AG08395 (cell line): Measurements from ENCODE around the gene MOGAT1.
"Not testable (repeated sequence)": the region's sequence is repeated elsewhere in the genome, so short reads cannot be mapped to it uniquely, and the experiment has no call there.

Source experiments
- DNase-seq: peaks from one replicate; pipeline ENCODE4 v3.0.0; 2012; ENCODE audit warnings: mixed read lengths, low spot score

Gene MOGAT1

DNA sequence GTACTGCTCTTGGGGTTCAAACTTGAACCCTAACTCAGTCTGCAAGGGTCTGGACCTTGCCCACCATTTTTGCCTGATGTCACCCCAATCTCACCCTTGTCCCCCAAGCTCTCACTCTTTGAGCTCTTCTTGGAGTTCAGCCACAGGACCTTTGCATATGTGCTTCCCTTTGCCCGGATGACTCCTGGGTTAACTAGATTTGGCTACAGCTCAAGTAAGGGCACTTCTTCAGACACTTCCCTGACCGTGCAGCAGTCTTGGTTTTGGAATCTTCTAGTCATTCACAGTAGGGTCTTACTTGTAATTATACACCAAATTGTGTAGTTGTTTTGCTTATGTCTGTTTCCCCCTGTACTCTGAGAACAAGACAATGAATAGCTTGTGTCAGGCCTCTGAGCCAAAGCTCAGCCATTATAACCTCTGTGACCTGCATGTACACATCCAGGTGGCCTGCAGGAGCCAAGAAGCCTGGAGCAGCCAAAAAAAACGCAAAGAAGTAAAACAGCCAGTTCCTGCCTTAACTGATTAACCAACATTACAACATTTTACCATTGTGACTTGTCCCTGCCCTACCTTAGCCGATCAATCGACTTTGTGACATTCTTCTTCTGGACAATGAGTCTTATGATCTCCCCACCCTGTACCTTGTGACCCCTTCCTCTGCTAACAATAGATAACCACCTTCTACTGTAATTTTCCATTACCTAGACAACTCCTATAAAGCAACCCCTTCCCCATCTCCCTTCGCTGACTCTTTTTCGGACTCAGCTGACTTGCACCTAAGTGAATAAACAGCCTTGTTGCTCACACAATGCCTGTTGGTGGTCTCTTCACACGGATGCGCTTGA is 1.0 kb upstream of the MOGAT1 start:
- no peak for DNase-seq

- DNase-seq, result no peak
Measured at GRCh38 chr2:222672068-222672401, 577 bp downstream of the MOGAT1 start.

- no peak for DNase-seq
Measured at GRCh38 chr2:222673273-222673672, 1.8 kb downstream of the MOGAT1 start.

GRCh38 chr2:222673883-222674282 is 2.4 kb downstream of the MOGAT1 start:
- no peak for DNase-seq

- no peak for DNase-seq
Measured at GRCh38 chr2:222677981-222678380, 6.5 kb downstream of the MOGAT1 start.

GRCh38 chr2:222683805-222684204 is 12.3 kb downstream of the MOGAT1 start:
- DNase-seq, result no peak

- no peak for DNase-seq
Measured at GRCh38 chr2:222686086-222686750, 14.8 kb downstream of the MOGAT1 start.

DNA sequence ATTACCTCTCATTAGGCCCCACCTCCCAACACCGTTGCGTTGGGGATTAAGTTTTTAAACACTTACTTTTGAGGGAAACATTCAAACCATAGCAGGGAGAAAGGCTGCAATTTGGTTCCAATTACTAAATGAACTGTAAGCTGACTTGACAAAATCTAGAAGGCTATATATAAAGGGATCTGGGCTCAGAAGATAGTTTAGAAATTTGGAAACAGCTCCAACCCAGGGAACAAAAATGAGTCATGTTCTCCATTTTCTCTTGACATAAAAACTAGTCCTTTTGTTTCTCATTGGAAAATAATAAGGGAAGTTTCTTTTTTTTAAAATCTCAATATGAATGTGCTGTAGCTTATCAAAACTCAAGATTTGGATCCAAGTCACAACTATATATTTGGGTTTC is 17.5 kb downstream of the MOGAT1 start:
- DNase-seq, result peak; percentile 42

DNA sequence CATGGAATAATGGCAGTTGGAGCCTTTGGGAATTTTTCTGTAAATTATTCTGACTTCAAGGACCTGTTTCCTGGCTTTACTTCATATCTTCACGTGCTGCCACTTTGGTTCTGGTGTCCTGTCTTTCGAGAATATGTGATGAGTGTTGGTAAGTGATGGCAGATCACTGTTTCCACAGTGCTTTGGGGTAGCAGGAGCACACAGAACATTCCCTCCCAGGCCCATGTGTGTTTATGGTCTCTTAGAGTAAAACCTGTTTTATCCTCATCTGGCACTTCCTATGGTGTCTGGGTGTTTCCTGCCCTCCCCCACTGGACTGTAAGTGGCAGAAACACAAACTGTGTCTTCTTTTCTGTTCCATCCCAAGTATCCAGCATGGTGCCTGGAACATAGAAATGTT is 17.9 kb downstream of the MOGAT1 start:
- DNase-seq, result no peak

GRCh38 chr2:222690564-222691200 is 19.2 kb downstream of the MOGAT1 start:
- peak; percentile 90 for DNase-seq

- not testable (repeated sequence) for DNase-seq
Measured at GRCh38 chr2:222693413-222693812, 22.0 kb downstream of the MOGAT1 start.

DNA sequence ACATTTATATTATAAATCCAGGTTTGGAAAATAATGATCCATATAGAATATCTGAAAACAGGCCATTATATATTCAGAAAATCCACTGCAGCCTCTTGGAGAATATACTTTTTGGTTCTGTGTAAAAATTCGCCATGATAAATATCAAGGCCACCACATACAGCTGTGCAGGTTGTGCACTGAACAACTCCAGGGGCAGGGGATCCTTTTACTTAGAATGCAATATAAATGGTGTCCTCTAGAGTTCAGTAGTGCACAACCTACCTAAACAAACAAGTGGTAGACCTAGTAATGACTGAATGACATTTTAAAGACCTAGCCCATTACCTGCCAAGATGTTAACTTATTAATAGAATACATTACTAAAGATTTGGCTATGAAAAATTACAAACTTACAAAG is 22.4 kb downstream of the MOGAT1 start:
- DNase-seq, result peak; percentile 8

DNA sequence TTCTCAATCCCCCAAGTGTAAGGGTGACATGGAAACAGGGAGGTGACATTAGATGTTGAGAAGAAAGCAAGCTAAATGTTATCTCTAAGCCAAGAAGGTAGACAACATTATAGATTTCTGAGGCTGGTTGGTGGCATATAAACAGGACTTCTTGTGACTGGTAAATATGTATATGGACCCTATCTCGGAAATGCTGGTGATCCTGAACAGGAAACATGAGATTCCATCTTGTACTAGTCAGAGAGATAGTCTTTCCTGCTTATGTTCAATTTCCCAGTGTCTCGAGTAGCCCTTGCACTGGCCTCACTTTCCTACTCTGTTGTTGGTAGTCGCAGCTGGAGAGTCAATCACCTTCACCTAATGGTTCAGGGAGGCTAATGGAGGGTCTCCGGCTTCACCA is 26.8 kb downstream of the MOGAT1 start:
- no peak for DNase-seq

GRCh38 chr2:222701233-222701632 is 29.8 kb downstream of the MOGAT1 start:
- DNase-seq, result no peak

DNA sequence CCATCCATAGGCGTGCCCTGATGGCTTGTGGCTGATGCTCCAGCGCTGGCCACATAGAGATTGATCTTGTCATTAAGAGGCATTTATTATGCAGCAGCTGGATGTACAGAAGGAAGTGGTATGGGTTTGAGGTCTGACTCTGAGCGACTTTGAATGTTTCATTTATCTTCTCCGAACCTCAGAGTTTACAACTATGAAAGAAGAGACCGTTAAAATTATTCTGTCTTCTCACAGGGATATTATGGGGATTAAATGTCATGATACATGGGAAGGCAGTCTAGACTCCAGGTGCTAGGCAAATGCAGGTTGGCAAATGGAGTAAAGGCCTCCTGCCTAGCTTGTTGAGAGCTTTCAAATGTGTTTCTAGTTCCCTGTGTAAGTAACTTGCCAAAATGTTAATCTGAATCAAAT is 30.3 kb downstream of the MOGAT1 start:
- no peak for DNase-seq

GRCh38 chr2:222703091-222703490 is 31.6 kb downstream of the MOGAT1 start:
- DNase-seq, result no peak

GRCh38 chr2:222703886-222704285 is 32.4 kb downstream of the MOGAT1 start:
- peak; percentile 22 for DNase-seq

DNA sequence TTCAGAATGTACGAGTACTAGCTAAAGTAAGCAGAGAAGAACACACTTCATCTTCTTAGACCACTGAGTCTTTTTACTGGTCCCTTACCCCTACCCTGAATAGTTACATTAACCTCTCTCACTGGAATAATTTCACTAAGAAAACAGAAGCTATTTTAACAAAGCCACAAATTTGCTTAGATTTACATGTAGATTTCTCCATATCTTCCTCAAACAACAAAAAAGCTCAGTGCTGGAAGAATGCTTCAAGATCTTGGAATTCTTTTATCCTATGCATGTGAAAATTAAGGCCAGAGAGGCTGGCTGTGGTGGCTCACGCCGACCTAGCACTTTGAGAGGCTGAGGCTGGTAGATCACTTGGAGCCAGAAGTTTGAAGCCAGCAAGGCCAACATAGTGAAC is 35.2 kb downstream of the MOGAT1 start:
- no peak for DNase-seq

DNA sequence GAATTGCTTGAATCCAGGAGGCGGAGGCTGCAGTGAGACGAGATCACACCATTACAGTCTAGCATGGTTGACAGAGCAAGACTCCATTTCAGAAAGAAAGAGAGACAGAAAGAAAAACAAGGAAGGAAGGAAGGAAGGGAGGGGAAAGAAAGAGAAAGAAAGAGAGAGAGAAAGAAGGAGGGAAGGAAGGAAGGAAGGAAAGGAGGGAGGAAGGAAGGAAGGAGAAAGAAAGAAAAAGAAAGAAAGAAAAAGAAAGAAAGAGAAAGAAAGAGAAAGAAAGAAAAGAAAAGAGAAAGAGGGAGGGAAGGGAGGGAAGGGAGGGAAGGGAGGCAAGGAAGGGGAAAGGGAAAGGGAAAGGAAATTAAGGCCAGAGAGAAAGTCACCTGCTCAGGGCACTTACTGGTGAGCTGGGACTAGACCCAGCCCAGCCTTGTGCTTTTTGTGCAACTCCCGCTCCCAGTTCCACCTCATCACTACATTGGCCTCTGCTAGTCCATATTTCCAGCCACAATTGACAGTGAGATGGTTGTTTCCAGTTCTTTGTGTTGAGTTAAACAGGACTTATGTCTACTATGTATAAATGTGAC is 35.7 kb downstream of the MOGAT1 start:
- DNase-seq, result no peak

- DNase-seq, result peak; percentile 33
Measured at GRCh38 chr2:222707689-222708273, 36.3 kb downstream of the MOGAT1 start.

DNA sequence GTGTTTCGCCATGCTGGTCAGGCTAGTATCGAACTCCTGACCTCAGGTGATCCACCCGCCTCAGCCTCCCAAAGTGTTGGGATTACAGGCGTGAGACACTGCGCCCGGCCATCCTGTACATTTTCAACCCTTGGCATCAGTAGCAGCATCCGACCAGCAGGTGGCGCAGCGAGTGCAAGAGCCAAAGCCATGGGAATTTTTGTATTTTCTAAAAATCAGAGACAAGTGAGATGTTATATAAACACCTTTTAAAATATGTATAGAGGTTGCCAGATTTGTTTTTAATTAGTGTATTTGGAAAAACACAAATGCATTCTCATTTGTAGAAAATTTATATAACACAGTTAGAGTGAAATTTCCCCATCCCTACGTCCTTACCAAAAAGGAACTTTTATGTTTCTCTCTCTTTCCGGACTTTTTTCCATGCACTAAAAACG is 36.8 kb downstream of the MOGAT1 start:
- DNase-seq, result peak; percentile 46

- peak; percentile 91 for DNase-seq
Measured at GRCh38 chr2:222709191-222709891, 37.9 kb downstream of the MOGAT1 start.
